Measurements from ENCODE around the gene UBE2H.
A peak's percentile ranks its signal among the peaks of the same experiment; 100 is the strongest.

The UBE2H gene

DNA sequence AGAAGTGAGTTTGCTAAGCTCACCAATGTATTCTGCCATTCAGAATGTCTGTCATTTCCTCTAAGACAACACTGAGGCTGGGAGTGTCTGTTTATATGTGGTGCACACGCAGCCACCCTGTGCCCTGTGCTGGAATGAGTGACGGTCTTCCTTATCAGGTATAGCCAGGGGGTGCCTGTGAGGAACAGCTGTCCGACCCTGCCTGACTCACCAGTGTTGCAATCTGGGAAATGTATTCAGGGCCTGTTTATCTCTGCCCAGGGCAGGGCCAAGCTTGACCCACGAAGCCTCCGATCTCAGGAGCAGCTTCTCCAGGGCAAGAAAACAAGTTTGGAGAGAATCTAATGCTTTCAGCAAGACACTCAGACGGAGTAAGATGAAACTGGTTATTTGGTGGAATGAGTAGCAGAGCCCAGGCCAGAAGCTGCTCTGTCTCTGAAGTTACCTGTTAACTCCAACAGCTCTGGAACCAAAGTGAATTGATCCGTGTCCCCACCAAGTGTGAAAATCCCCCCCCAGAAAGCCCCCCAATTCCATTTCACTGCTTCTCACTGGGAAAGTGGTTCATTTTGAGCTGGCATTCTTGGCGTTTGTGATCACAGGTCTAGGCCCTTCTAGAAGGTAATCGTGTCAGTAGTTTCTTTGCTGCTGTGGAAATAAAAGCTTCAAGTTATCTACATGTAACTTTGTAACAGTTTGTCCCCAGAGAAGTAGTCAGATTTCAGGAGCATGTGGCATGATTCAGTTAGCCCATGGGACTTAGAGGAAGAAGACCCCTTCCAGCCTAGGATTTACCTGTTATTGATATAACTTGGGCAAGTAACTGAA is 6.1 kb upstream of the UBE2H start:
- H3K27ac ChIP-seq: no peak overlapping the region

DNA sequence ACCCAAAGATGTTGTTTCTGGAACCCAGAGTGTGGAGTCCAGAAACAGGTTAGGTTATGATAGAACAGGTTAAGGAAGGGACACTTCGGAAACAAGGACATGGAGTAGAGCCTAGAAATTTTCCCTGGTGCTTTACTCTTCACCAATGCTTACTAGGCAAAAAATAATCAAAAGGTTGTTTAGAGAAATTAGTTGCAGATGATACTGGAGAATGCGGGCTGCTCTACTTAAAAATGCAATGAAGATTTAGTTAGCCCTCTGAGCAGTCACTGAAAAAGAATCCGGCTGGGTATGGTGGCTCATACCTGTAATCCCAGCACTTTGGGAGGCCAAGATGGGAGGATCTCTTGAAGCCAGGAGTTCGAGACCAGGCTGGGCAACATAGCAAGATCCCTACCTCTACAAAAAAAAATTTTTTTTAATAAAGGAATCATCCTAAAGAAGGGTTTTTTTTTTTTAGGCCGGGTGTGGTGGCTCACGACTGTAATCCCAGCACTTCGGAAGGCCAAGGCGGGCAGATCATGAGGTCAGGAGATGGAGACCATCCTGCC is 3.3 kb upstream of the UBE2H start:
- TF ChIP-seq, protein P1, sequence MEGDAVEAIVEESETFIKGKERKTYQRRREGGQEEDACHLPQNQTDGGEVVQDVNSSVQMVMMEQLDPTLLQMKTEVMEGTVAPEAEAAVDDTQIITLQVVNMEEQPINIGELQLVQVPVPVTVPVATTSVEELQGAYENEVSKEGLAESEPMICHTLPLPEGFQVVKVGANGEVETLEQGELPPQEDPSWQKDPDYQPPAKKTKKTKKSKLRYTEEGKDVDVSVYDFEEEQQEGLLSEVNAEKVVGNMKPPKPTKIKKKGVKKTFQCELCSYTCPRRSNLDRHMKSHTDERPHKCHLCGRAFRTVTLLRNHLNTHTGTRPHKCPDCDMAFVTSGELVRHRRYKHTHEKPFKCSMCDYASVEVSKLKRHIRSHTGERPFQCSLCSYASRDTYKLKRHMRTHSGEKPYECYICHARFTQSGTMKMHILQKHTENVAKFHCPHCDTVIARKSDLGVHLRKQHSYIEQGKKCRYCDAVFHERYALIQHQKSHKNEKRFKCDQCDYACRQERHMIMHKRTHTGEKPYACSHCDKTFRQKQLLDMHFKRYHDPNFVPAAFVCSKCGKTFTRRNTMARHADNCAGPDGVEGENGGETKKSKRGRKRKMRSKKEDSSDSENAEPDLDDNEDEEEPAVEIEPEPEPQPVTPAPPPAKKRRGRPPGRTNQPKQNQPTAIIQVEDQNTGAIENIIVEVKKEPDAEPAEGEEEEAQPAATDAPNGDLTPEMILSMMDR (conservative IDR thresholded peaks at IDR 0.05): no peak
- no peak for TF ChIP-seq ZFX (IDR thresholded peaks at IDR 0.05)
- H3K27ac ChIP-seq: no peak overlapping the region

More for the DNA sequence above, 6.1 kb upstream of the UBE2H start:
- TF ChIP-seq ZFX (IDR thresholded peaks at IDR 0.05): no peak
- TF ChIP-seq, protein P1 (conservative IDR thresholded peaks at IDR 0.05): no peak

DNA sequence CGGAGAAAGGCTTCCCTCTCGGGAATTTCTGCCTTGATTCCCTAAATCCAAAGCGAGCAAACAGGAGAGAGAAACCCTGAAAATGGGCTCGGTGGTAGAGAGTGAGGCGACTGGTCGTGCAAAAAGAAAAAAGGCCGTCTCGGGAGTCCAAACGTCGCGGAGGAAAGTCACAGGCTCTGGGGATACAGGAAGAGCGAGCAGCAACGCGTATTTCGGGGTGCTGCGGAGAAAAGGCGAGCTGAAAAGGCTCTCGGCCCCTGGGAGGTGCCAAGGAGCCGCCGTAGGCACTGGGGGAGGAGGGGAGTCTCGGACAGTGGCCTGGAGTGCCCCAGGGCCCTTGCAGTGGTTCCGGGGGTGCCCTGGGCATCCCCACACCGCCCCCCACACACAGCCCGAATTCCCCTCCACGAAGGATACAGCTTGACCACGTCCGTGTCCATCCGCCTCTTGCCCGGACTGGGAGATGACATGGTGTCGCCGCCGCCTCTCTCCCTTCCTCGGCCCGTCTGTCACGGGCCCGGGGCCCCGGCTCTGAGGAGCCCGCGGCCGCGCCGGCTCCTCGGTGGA is 591 bp downstream of the UBE2H start:
- H3K27ac ChIP-seq: peak overlapping the region; percentile 94
- TF ChIP-seq ZFX (IDR thresholded peaks at IDR 0.05): no peak; the same call in 1 of the 2 replicates
- TF ChIP-seq, protein P1 (conservative IDR thresholded peaks at IDR 0.05): no peak

DNA sequence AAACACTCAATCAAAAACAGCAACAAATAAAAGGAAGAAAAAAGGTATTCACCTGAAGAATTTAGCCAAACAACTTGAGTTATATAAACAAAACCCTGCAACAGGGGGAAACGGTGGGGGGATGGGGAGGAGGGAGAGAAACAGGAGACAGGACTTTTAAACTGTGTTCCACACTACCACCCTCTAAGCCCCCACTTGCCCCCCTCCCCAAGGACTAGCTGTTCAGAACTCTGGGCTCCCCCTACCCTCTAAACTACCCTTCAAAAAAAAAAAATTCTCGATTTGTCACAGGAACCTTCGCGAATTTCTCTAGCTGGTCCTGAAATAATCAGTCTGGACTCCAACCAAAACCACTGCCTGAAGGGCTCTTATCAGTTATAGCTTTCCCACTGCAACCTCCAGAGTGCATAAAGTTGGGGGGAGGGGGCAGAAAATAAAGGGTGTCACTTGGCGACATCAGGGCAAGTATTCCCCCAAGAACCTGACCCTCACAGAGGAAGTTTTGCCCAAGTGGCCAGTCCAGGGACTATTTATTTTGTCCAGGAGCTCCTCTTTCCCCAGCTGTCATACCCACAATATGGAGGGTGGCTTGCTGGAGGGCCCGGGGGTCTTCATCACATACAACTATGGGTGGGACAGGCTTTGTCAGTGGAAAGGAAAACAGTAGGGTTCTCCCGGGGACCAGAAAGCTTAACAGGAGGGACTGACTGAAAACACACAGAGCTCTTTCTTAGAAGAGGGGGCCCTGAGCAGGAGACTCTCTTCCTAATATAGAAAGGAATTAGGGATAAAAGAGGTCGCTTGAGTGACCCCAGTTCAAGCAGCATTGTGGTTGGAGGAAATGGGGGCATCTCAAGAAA is 1.3 kb downstream of the UBE2H start:
- peak overlapping the region; percentile 94 for H3K27ac ChIP-seq
- TF ChIP-seq, protein P1 (conservative IDR thresholded peaks at IDR 0.05): no peak
- TF ChIP-seq ZFX (IDR thresholded peaks at IDR 0.05): no peak

DNA sequence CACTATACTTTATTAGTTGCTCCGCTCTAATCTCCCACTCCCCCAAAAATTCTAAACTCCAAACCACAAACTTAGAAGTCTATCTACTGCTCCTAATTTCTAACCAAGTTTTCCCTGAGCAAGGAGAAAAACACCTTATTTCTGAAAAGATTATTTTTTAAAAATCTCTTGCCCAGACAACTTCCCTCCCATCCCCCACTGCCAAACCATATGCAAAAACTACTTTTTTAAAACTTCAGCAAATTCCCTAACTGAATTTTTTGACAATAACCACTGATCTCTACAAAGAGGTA is 1.9 kb downstream of the UBE2H start:
- TF ChIP-seq, protein P1 (conservative IDR thresholded peaks at IDR 0.05): no peak
- no peak for TF ChIP-seq ZFX (IDR thresholded peaks at IDR 0.05)
- H3K27ac ChIP-seq: peak overlapping the region; percentile 94; the same call in 1 of the 2 replicates

DNA sequence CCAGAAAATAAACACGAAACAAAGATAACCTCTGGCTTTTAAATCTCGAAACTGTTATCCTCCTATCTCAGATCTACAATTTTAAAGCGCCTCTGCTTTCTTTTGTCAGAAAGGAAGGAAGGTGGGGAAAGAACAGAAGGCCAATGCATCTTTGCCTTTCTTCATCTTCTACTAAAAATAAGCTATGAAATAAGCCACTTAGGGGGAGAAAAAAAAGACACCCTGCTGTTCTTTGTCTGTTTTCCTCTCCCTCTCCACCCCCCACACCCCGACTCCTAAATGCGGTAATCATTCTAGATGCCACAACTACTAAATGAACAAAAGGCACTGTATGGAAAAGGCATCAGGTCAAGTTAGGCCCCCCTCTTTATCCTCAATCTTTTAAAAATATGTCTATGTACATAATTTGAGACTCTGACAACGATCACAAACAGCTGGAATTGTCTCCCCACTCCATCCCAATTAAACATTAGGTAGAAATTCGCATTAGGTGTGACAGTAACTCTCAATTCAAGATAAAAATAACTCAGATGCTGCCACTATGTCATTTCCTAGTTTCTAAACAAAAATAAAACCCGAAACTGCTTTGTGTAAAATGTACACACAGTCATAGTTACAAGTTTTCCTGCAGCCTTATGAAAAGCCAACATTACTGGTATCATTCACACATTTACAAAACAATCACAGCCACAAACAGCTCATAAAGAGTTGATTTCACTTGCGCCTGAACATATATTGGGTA is 2.4 kb downstream of the UBE2H start:
- TF ChIP-seq, protein P1 (conservative IDR thresholded peaks at IDR 0.05): no peak
- no peak for TF ChIP-seq ZFX (IDR thresholded peaks at IDR 0.05)
- peak overlapping the region; percentile 86; the same call in 1 of the 2 replicates for H3K27ac ChIP-seq

Measured in C4-2B (cell line).